Tibial nerve (tissue), 4 donors: Measurements from ENCODE around the gene SMIM31.

Experiments
- CTCF ChIP-seq, 5 experiments: fragments of 200-600 bp in 3 of 5; fragments of 450-650 bp in 2 of 5; sonication (generic) in 3 of 5; IDR thresholded peaks; one replicate each; pipeline ENCODE4 v1.5.1; 2016 to 2019; ENCODE audit warnings: antibody characterized with exemption in 5 of 5, mild to moderate bottlenecking in 3 of 5, moderate library complexity in 2 of 5
- EP300 ChIP-seq, 2 donors: sonication (generic); formaldehyde crosslinking; IDR thresholded peaks; one replicate each; pipeline ENCODE4 v1.6.1; 2017; ENCODE audit warnings: antibody characterized with exemption in 2 of 2, mild to moderate bottlenecking in 1 of 2
- POLR2A ChIP-seq, 2 donors: fragments of 450-650 bp; IDR thresholded peaks; one replicate each; pipeline ENCODE4 v1.6.1; 2017; ENCODE audit warnings: antibody characterized with exemption in 2 of 2, mild to moderate bottlenecking in 2 of 2, moderate library complexity in 2 of 2

- TF ChIP-seq CTCF (IDR thresholded peaks at IDR 0.05) (no peak), POLR2A (IDR thresholded peaks at IDR 0.05) (no peak), EP300 (IDR thresholded peaks at IDR 0.05) (no peak)
These were observed 53.7 kb downstream of the SMIM31 start for GRCh38 chr4:164807611-164808010.
